GM13977 (cell line): ENCODE measurements around the gene NEAT1.

Experiments used
- DNase-seq: peaks from one replicate; pipeline ENCODE4 v3.0.0; 2012; ENCODE audit warnings: low spot score
- in situ Hi-C: fragments of 300-500 bp; cut with MboI; formaldehyde crosslinking; loops from one replicate; pipeline ENCODE4 v1.12.0; 2022; ENCODE audit warnings: low sequenced_read_pairs, low pct_unique_long_range_greater_than_20kb, mixed read lengths, inconsistent platforms; ENCODE audit not compliant: unreplicated experiment
- TF ChIP-seq, protein P1 (sequence below): IDR thresholded peaks from 2 replicates; pipeline ENCODE4 v1.5.1; 2012; ENCODE audit warnings: mild to moderate bottlenecking, control low read depth; ENCODE audit not compliant: insufficient read depth; ENCODE audit errors: extremely low read depth, missing control alignments

NEAT1 gene

DNA sequence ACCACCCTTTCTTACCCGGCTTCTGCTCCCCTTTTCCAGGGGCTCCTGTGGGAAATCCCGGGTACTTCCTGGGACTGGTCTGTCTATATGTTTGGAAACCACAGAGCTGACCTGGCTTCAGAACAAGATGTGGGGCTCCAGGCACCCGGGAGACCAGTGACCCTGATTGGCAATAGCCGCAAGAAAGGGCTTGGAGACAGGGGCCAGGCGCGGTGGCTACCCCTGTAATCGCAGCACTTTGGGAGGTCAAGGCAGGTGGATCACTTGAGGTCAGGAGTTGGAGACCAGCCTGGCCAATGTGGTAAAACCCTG, 3.2 kb upstream of the NEAT1 start:
- DNase-seq, result no peak
- TF ChIP-seq, protein P1, sequence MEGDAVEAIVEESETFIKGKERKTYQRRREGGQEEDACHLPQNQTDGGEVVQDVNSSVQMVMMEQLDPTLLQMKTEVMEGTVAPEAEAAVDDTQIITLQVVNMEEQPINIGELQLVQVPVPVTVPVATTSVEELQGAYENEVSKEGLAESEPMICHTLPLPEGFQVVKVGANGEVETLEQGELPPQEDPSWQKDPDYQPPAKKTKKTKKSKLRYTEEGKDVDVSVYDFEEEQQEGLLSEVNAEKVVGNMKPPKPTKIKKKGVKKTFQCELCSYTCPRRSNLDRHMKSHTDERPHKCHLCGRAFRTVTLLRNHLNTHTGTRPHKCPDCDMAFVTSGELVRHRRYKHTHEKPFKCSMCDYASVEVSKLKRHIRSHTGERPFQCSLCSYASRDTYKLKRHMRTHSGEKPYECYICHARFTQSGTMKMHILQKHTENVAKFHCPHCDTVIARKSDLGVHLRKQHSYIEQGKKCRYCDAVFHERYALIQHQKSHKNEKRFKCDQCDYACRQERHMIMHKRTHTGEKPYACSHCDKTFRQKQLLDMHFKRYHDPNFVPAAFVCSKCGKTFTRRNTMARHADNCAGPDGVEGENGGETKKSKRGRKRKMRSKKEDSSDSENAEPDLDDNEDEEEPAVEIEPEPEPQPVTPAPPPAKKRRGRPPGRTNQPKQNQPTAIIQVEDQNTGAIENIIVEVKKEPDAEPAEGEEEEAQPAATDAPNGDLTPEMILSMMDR, result no peak
- in situ Hi-C loops, result loop anchor here (10.0 kb wide), 1 partner anchor 45 kb away; no protein-coding TSS in a partner anchor

DNA sequence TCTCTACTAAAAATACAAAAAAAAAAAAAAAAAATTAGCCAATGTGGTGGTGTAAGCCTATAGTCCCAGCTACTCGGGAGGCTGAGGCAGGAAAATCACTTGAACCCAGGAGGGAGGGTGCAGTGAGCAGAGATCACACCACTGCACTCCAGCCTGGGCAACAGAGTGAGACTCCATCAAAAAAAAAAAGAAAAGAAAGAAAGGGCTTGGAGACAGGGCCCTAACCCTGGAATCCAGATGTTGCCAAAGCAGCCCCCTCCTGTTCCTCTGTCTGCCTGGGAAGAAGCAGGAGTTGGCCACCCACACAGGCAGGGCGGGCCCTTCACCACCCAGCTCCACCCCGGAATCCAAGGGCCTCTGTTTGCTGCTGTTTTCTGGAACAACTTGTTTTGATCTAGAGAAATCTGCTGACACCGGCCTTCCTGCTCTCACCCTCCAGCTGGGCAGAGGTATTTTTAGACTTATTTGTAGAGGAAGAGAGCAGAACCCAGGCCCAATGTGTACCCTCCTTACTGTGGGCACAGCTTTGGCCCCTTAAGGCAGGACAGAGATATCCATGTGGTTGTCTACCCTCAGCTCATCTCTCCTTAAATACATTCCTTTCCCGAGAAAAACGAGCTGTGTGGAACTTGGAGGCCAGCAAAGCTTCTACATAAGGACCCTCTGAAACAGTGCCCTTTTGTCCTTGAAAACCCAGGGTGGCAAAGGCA, 2.7 kb upstream of the NEAT1 start:
- in situ Hi-C loops, result loop anchor here (10.0 kb wide), 2 partner anchors 45 to 65 kb away; no protein-coding TSS in a partner anchor
- no peak for DNase-seq
- TF ChIP-seq, protein P1, result no peak

DNA sequence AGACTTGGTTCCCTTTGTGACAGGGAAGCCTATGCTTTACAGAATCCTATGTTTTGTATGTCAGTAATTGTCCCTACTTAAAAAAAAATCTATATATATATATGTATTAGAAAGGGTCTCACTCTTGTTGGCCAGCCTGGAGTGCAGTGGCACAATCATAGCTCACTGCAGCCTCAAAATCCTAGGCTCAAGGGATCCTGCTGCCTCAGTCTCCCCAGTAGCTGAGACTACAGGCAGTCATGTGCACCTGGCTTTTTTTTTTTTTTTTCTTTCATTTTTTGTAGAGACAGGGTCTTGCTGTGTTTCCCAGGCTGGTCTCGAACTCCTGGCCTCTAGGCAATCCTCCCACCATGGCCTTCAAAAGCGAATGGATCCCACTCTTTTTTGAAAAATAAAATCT, 2.1 kb upstream of the NEAT1 start:
- DNase-seq, result no peak
- in situ Hi-C loops, result loop anchor here (10.0 kb wide), 1 partner anchor 64 kb away; no protein-coding TSS in a partner anchor
- TF ChIP-seq, protein P1, result no peak

- in situ Hi-C loops, result loop anchor here (10.0 kb wide), 1 partner anchor 64 kb away; no protein-coding TSS in a partner anchor
- peak; percentile 66 for DNase-seq
These were observed 1.4 kb upstream of the NEAT1 start for GRCh38 chr11:65420979-65421793.

GRCh38 chr11:65421794-65422632, 585 bp upstream of the NEAT1 start:
- peak; percentile 78 for DNase-seq

More at GRCh38 chr11:65420979-65421793, 1.4 kb upstream of the NEAT1 start:
- TF ChIP-seq, protein P1, result no peak

More at GRCh38 chr11:65421794-65422632, 585 bp upstream of the NEAT1 start:
- in situ Hi-C loops, result loop anchor here (10.0 kb wide), 1 partner anchor 63 kb away; no protein-coding TSS in a partner anchor
- TF ChIP-seq, protein P1, result no peak
